ENCODE results near the gene RELT. TPM values are rescaled to one million over a fixed set of nuclear protein-coding genes. Genes with fewer than 3 reads are reported as not detected.
"Not testable (repeated sequence)": the region's sequence is repeated elsewhere in the genome, so short reads cannot be mapped to it uniquely, and the experiment has no call there.

Gene RELT
- polyA plus RNA-seq, 4 donors = 0.67 to 3.3 (median 2.1) TPM

DNA sequence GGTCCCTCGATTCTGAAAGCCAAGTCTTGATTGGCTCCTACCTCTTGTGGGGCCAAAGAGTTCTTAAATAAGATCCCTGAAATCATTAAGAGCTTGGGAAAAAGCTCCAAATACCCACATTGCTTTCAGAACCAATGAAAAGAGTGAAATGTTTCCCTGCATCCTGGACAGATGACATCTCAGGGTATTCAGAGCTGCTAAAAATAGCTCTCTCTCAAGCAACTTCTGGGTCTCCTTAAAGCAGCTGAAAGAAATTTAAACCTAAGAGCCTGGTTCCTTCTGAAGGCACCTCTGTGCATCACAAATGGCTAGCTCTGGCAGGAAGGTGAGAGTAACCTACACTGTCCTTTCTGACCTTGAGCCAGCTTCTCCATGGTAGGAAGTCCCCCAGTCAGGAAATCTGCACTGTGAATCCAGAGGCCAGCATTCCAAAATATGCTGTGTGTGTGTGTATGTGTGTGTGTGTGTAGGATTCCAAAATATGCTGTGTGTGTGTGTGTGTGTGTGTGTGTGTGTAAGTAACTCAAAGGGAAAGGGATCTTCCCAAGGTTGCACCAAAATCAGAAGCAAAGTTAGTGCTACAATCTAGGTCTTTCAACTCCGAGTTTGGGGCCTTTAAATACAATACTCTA lies 50.1 kb downstream of the RELT start:
- 74 to 97% (median 94%) methylated on average over 2 of the region's 2 CpGs for WGBS, 3 donors
- FAIRE-seq = no peak

DNA sequence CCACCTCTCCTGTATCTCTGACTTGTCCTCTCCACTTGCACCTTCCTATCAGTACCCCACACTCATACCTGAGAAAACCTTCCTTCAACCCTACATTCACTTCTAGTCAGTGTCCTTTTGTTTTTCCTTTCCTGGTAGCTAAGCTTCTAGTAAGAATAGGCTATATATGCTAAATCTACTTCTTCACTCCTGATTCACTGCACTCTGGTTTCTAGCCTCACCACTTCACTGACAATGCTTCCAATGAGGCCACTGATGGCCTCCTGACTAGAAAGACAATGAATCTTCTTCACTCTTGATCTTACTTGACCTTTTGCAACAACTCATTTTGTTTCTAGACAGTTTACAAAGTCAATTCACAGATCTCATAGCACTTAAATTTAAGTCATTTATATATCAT lies 52.0 kb downstream of the RELT start:
- no peak overlapping the region for H3K4me3 ChIP-seq (ENCODE audit: low read depth in 1 of 3, low read length in 3 of 3)
- H3K4me1 ChIP-seq (ENCODE audit: control insufficient read depth in 3 of 3, insufficient read depth in 2 of 3, low read depth in 1 of 3, low read length in 2 of 3) = no peaks in the 10 kb centered on the region
- H3K9me3 ChIP-seq (ENCODE audit: control insufficient read depth in 2 of 2, insufficient read depth in 1 of 2, low read depth in 1 of 2, low read length in 1 of 2) = no peaks in the 10 kb centered on the region
- H3K27ac ChIP-seq (ENCODE audit: low read depth in 1 of 3, low read length in 2 of 3) = no peak overlapping the region
- no peaks in the 10 kb centered on the region for H3K27me3 ChIP-seq (ENCODE audit: control insufficient read depth in 3 of 3, insufficient read depth in 3 of 3, low read length in 3 of 3)
- H3K36me3 ChIP-seq (ENCODE audit: control insufficient read depth in 3 of 3, insufficient read depth in 2 of 3, low read depth in 1 of 3, low read length in 3 of 3) = peaks cover 0 to 3% (median 0%) of the 10 kb centered on the region in 3 donors
- DNase-seq (no peak), FAIRE-seq (no peak)

More for the DNA sequence above, 50.1 kb downstream of the RELT start:
- Histone ChIP-seq H3K27ac (ENCODE audit: low read depth in 1 of 3, low read length in 2 of 3) (no peak overlapping the region), H3K4me1 (ENCODE audit: control insufficient read depth in 3 of 3, insufficient read depth in 2 of 3, low read depth in 1 of 3, low read length in 2 of 3) (no peaks in the 10 kb centered on the region), H3K9me3 (ENCODE audit: control insufficient read depth in 2 of 2, insufficient read depth in 1 of 2, low read depth in 1 of 2, low read length in 1 of 2) (no peaks in the 10 kb centered on the region), H3K36me3 (ENCODE audit: control insufficient read depth in 3 of 3, insufficient read depth in 2 of 3, low read depth in 1 of 3, low read length in 3 of 3) (peaks cover 0 to 3% (median 0%) of the 10 kb centered on the region in 3 donors), H3K27me3 (ENCODE audit: control insufficient read depth in 3 of 3, insufficient read depth in 3 of 3, low read length in 3 of 3) (no peaks in the 10 kb centered on the region), H3K4me3 (ENCODE audit: low read depth in 1 of 3, low read length in 3 of 3) (no peak overlapping the region)
- DNase-seq = no peak

DNA sequence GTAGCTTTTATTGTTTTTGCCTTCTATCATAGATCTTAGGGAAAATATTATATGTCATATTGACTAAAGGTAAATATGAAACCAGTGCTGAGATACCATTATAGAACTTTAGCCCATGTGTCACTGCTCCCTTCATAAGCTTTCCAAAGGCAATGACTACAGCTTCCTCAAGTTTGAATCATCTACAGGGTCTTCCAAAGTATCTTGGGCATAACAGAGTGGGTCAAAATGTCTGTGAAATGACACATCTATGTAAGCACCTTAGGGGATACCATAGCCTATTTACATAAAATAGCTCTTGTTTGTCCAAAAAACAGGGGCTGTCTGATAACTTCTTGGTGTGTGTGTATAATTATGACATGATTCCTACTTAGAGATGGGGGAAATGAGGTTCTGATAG lies 52.5 kb downstream of the RELT start:
- DNase-seq = no peak
- peaks cover 0 to 3% (median 0%) of the 10 kb centered on the region in 3 donors for H3K36me3 ChIP-seq (ENCODE audit: control insufficient read depth in 3 of 3, insufficient read depth in 2 of 3, low read depth in 1 of 3, low read length in 3 of 3)
- H3K27me3 ChIP-seq (ENCODE audit: control insufficient read depth in 3 of 3, insufficient read depth in 3 of 3, low read length in 3 of 3) = no peaks in the 10 kb centered on the region
- H3K9me3 ChIP-seq (ENCODE audit: control insufficient read depth in 2 of 2, insufficient read depth in 1 of 2, low read depth in 1 of 2, low read length in 1 of 2) = no peaks in the 10 kb centered on the region
- H3K4me1 ChIP-seq (ENCODE audit: control insufficient read depth in 3 of 3, insufficient read depth in 2 of 3, low read depth in 1 of 3, low read length in 2 of 3) = no peaks in the 10 kb centered on the region
- no peak overlapping the region for H3K4me3 ChIP-seq (ENCODE audit: low read depth in 1 of 3, low read length in 3 of 3)
- FAIRE-seq = no peak
- H3K27ac ChIP-seq (ENCODE audit: low read depth in 1 of 3, low read length in 2 of 3) = no peak overlapping the region

DNA sequence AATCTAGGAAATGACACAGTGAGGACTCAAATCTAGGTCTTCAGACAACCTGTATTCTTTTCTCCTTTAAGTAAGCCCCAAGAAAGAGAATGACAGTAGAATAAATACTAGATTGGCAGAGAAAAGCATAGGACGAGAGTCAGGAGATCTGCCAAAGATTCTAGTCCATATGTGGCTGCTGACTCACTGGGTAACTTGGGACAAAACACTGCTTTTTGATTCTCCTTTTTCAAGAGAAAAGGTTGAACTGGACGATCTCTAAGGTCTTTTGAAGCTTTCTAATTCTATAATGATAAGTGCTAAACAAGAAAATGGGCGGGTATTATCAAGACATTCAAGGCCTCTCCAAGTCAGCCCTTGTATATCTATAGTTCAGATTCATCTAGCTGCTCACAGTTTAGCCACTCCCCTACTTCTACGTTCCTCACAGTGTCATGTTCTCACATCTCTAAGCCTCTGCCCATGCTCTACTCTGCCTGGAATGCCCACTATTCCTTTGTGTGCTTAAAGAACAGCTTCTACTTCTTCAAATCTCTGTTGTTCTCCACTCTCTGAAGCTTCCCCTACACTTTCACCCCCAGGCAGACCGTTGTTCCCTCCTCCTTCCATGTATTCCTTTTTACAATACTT lies 53.0 kb downstream of the RELT start:
- WGBS, 3 donors = 78 to 91% (median 85%) methylated on average over 5 of the region's 5 CpGs
- Histone ChIP-seq H3K27ac (ENCODE audit: low read depth in 1 of 3, low read length in 2 of 3) (no peak overlapping the region), H3K9me3 (ENCODE audit: control insufficient read depth in 2 of 2, insufficient read depth in 1 of 2, low read depth in 1 of 2, low read length in 1 of 2) (no peaks in the 10 kb centered on the region), H3K36me3 (ENCODE audit: control insufficient read depth in 3 of 3, insufficient read depth in 2 of 3, low read depth in 1 of 3, low read length in 3 of 3) (peaks cover 0 to 3% (median 0%) of the 10 kb centered on the region in 3 donors), H3K4me1 (ENCODE audit: control insufficient read depth in 3 of 3, insufficient read depth in 2 of 3, low read depth in 1 of 3, low read length in 2 of 3) (no peaks in the 10 kb centered on the region), H3K27me3 (ENCODE audit: control insufficient read depth in 3 of 3, insufficient read depth in 3 of 3, low read length in 3 of 3) (no peaks in the 10 kb centered on the region), H3K4me3 (ENCODE audit: low read depth in 1 of 3, low read length in 3 of 3) (no peak overlapping the region)
- FAIRE-seq = no peak
- DNase-seq = no peak

DNA sequence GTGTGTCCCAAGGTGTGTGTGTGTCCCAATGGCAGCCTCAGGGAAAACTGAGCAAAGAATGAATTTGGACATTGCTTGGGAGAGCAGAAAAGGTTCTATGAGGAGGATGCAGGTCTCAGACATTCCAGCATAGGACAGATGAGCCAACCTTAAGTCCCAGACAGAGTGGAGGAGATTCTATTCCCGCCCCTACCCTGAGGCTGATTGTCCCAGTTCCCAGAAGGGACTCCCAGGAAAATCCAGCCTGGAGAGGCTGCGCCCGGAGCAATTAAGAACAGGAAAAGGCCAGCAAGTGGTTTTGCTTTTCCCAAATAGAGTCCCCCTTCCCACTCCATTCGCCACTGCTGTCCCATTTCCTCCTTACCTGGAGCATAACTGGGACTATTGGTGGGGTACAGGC lies 54.1 kb downstream of the RELT start:
- DNase-seq = no peak
- 90 to 98% (median 94%) methylated on average over 4 of the region's 4 CpGs for WGBS, 3 donors
- no peak overlapping the region for H3K27ac ChIP-seq (ENCODE audit: low read depth in 1 of 3, low read length in 2 of 3)
- H3K4me3 ChIP-seq (ENCODE audit: low read depth in 1 of 3, low read length in 3 of 3) = no peak overlapping the region
- H3K27me3 ChIP-seq (ENCODE audit: control insufficient read depth in 3 of 3, insufficient read depth in 3 of 3, low read length in 3 of 3) = no peaks in the 10 kb centered on the region
- no peaks in the 10 kb centered on the region for H3K9me3 ChIP-seq (ENCODE audit: control insufficient read depth in 2 of 2, insufficient read depth in 1 of 2, low read depth in 1 of 2, low read length in 1 of 2)
- FAIRE-seq = no peak
- H3K36me3 ChIP-seq (ENCODE audit: control insufficient read depth in 3 of 3, insufficient read depth in 2 of 3, low read depth in 1 of 3, low read length in 3 of 3) = peaks cover 0 to 3% (median 0%) of the 10 kb centered on the region in 3 donors
- no peaks in the 10 kb centered on the region for H3K4me1 ChIP-seq (ENCODE audit: control insufficient read depth in 3 of 3, insufficient read depth in 2 of 3, low read depth in 1 of 3, low read length in 2 of 3)

DNA sequence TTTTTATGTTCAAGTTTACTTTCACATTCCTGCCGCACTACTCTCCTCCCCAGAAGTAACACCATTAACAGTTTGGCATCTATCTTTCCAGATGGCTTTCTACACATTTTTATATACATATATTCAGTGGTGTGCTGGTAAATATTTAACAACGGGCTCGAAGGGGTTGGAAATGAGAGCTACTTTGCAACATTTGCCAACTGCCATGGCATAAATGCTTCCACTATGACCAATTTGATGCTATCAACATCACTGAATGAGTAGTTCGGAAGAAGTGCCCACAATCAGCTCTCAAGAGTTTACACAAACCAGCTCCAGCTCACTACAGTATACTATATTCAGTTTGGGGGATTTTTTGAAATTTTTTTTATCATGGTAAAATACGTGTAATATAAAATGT lies 55.2 kb downstream of the RELT start:
- Histone ChIP-seq H3K36me3 (ENCODE audit: control insufficient read depth in 3 of 3, insufficient read depth in 2 of 3, low read depth in 1 of 3, low read length in 3 of 3) (peaks cover 0 to 3% (median 0%) of the 10 kb centered on the region in 3 donors), H3K4me3 (ENCODE audit: low read depth in 1 of 3, low read length in 3 of 3) (no peak overlapping the region), H3K27ac (ENCODE audit: low read depth in 1 of 3, low read length in 2 of 3) (no peak overlapping the region), H3K4me1 (ENCODE audit: control insufficient read depth in 3 of 3, insufficient read depth in 2 of 3, low read depth in 1 of 3, low read length in 2 of 3) (no peaks in the 10 kb centered on the region), H3K27me3 (ENCODE audit: control insufficient read depth in 3 of 3, insufficient read depth in 3 of 3, low read length in 3 of 3) (no peaks in the 10 kb centered on the region), H3K9me3 (ENCODE audit: control insufficient read depth in 2 of 2, insufficient read depth in 1 of 2, low read depth in 1 of 2, low read length in 1 of 2) (no peaks in the 10 kb centered on the region)
- WGBS, 3 donors = 70 to 81% (median 75%) methylated on average over 5 of the region's 5 CpGs
- no peak for FAIRE-seq
- DNase-seq = no peak

DNA sequence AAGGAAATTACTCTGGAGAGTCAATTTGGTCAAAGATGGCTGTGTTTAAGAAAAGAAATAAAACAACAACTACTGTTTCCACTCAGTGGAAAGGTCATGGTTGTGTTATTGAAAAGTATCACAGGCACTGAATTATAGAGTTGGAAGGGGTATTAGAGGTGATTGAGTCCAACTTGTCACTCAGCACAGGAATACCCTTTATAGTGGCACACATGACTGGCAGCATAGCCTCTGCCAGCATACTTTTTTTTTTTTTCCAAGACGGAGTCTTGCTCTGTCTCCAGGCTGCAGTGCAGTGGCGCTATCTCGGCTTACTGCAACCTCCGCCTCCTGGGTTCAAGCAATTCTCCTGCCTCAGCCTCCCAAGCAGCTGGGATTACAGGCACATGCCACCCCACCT lies 60.7 kb downstream of the RELT start:
- FAIRE-seq; H3K4me3 ChIP-seq (ENCODE audit: low read depth in 1 of 3, low read length in 3 of 3); DNase-seq; H3K27ac ChIP-seq (ENCODE audit: low read depth in 1 of 3, low read length in 2 of 3); H3K9me3 ChIP-seq (ENCODE audit: control insufficient read depth in 2 of 2, insufficient read depth in 1 of 2, low read depth in 1 of 2, low read length in 1 of 2); H3K36me3 ChIP-seq (ENCODE audit: control insufficient read depth in 3 of 3, insufficient read depth in 2 of 3, low read depth in 1 of 3, low read length in 3 of 3); H3K4me1 ChIP-seq (ENCODE audit: control insufficient read depth in 3 of 3, insufficient read depth in 2 of 3, low read depth in 1 of 3, low read length in 2 of 3); H3K27me3 ChIP-seq (ENCODE audit: control insufficient read depth in 3 of 3, insufficient read depth in 3 of 3, low read length in 3 of 3): not testable (repeated sequence)
- 95 to 98% (median 97%) methylated on average over 4 of the region's 4 CpGs for WGBS, 3 donors

DNA sequence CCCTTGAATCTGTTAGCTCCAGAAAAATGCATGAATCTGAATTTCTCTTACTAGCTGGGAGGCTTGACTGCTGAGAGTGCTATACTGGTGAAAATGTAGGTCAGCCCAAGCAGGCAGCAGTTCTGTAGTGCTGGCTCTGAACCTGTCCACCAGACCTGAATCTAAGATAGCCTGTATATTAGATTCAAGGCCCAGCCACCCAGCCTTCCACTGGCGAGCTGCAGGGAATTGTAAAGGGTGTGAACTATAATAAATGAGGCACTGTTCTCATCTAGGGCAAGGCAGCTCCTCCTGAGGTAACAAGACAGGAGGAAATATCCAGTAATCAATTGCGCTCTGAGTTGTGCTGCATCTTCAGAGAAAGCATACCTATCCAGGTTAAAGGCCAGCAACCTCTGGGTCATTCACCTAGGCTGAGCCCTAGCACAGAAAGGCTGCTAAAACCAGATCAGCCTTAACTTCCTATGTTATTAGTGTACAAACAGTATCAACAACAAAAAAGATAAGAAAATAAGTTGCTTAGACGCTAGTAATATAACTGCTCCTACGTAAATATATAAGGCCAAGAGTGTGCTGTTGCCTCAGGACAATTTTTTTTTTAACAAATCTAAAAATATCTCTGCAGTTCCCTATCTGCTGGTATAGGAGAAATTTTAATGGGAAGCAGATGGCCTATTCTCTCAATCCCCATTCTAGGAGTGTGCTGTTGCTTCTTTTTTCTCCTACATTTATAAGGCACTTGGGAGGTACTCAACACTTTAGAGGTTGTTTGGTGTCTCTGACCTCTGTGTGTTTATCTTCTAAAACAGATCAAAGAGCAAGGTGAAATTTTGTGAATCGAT lies 63.0 kb downstream of the RELT start:
- Histone ChIP-seq H3K27ac (ENCODE audit: low read depth in 1 of 3, low read length in 2 of 3) (no peak overlapping the region), H3K4me3 (ENCODE audit: low read depth in 1 of 3, low read length in 3 of 3) (no peak overlapping the region), H3K9me3 (ENCODE audit: control insufficient read depth in 2 of 2, insufficient read depth in 1 of 2, low read depth in 1 of 2, low read length in 1 of 2) (no peaks in the 10 kb centered on the region), H3K4me1 (ENCODE audit: control insufficient read depth in 3 of 3, insufficient read depth in 2 of 3, low read depth in 1 of 3, low read length in 2 of 3) (peaks cover 0 to 3% (median 0%) of the 10 kb centered on the region in 3 donors), H3K36me3 (ENCODE audit: control insufficient read depth in 3 of 3, insufficient read depth in 2 of 3, low read depth in 1 of 3, low read length in 3 of 3) (no peaks in the 10 kb centered on the region), H3K27me3 (ENCODE audit: control insufficient read depth in 3 of 3, insufficient read depth in 3 of 3, low read length in 3 of 3) (no peaks in the 10 kb centered on the region)
- DNase-seq = peak; percentile 40 to 72
- FAIRE-seq = no peak
- WGBS, 3 donors = 38 to 62% (median 45%) methylated on average over 5 of the region's 5 CpGs
